Cardiac fibroblast (primary cell): ENCODE data around the gene TFR2.
A peak's percentile ranks its signal among the peaks of the same experiment; 100 is the strongest.
"Not testable (repeated sequence)": the region's sequence is repeated elsewhere in the genome, so short reads cannot be mapped to it uniquely, and the experiment has no call there.

Experiments used
- DNase-seq, 2 donors: peaks; one replicate each; pipeline versions ENCODE4 v3.0.0 to v3.0.0-alpha.2; 2010; ENCODE audit warnings: low read depth in 2 of 2
- H3K4me3 ChIP-seq, 2 donors: replicated peaks in 1 of 2; 1 replicate in 1 of 2; 2 replicates in 1 of 2; pipeline ENCODE4 v1.5.1; 2011; ENCODE audit warnings: low read depth in 2 of 2, low read length in 2 of 2, mild to moderate bottlenecking in 2 of 2, moderate library complexity in 1 of 2
- CTCF ChIP-seq: IDR thresholded peaks from one replicate; pipeline ENCODE4 v1.5.1; 2011; ENCODE audit warnings: low read depth, mild to moderate bottlenecking, low read length, inconsistent platforms

TFR2 gene

GRCh38 chr7:100673302-100673941 is 32.1 kb upstream of the TFR2 start, which contains the start of gene GNB2:
GNB2 (plus strand) TSS chr7:100673740; CDS start chr7:100676266, 2,526 bp downstream.
- peak; percentile 99 to 100 for DNase-seq
- TF ChIP-seq CTCF: no peak
- peak within 1 kb of the TSS; percentile 95 to 100 for H3K4me3 ChIP-seq

GRCh38 chr7:100671353-100672327 is 30.3 kb upstream of the TFR2 start:
- no peak for DNase-seq
- H3K4me3 ChIP-seq: no peak overlapping the region
- TF ChIP-seq CTCF: no peak

GRCh38 chr7:100670074-100670473 is 28.7 kb upstream of the TFR2 start:
- DNase-seq: no peak
- no peak overlapping the region for H3K4me3 ChIP-seq
- TF ChIP-seq CTCF: no peak

GRCh38 chr7:100669106-100669505 is 27.8 kb upstream of the TFR2 start:
- not testable (repeated sequence) for DNase-seq, H3K4me3 ChIP-seq

- DNase-seq: no peak
- TF ChIP-seq CTCF: no peak
- no peak overlapping the region for H3K4me3 ChIP-seq
These were observed 26.7 kb upstream of the TFR2 start for GRCh38 chr7:100668069-100668449.

- no peak for DNase-seq
- H3K4me3 ChIP-seq: no peak overlapping the region
- no peak for TF ChIP-seq CTCF
These were observed 26.1 kb upstream of the TFR2 start for GRCh38 chr7:100667331-100668068.
